HG03280 (cell line): ENCODE measurements around the gene MACROD2.
A peak's percentile ranks its signal among the peaks of the same experiment; 100 is the strongest.
"Not testable (repeated sequence)": the region's sequence is repeated elsewhere in the genome, so short reads cannot be mapped to it uniquely, and the experiment has no call there.

Source experiments
- ATAC-seq: cut with Tn5 transposase; IDR thresholded peaks from one replicate; pipeline ENCODE4 v1.9.1; 2021; ENCODE audit warnings: mild to moderate bottlenecking, moderate library complexity; ENCODE audit not compliant: unreplicated experiment

The MACROD2 gene

GRCh38 chr20:15185322-15185721, 1190.0 kb downstream of the MACROD2 start:
- ATAC-seq = no peak

GRCh38 chr20:15185913-15186312, 1190.6 kb downstream of the MACROD2 start:
- ATAC-seq = no peak

- ATAC-seq = no peak
Observed at GRCh38 chr20:15187612-15188011, 1192.3 kb downstream of the MACROD2 start.

- ATAC-seq = no peak
Observed at GRCh38 chr20:15188415-15188814, 1193.1 kb downstream of the MACROD2 start.

GRCh38 chr20:15191082-15191723, 1195.9 kb downstream of the MACROD2 start:
- no peak for ATAC-seq

GRCh38 chr20:15195378-15195777, 1200.1 kb downstream of the MACROD2 start:
- ATAC-seq = no peak

GRCh38 chr20:15196547-15197255, 1201.4 kb downstream of the MACROD2 start:
- ATAC-seq = no peak

GRCh38 chr20:15198017-15198416, 1202.7 kb downstream of the MACROD2 start:
- not testable (repeated sequence) for ATAC-seq

GRCh38 chr20:15199698-15200097, 1204.4 kb downstream of the MACROD2 start:
- peak; percentile 50 for ATAC-seq

GRCh38 chr20:15200147-15200565, 1204.8 kb downstream of the MACROD2 start:
- ATAC-seq = peak; percentile 44

- ATAC-seq = no peak
Observed at GRCh38 chr20:15201602-15202001, 1206.3 kb downstream of the MACROD2 start.

GRCh38 chr20:15204234-15204633, 1208.9 kb downstream of the MACROD2 start:
- ATAC-seq = no peak

- no peak for ATAC-seq
Observed at GRCh38 chr20:15205028-15205427, 1209.7 kb downstream of the MACROD2 start.

GRCh38 chr20:15205719-15206118, 1210.4 kb downstream of the MACROD2 start:
- ATAC-seq = no peak

- ATAC-seq = no peak
Observed at GRCh38 chr20:15209537-15209936, 1214.2 kb downstream of the MACROD2 start.

- no peak for ATAC-seq
Observed at GRCh38 chr20:15214051-15214450, 1218.7 kb downstream of the MACROD2 start.

- ATAC-seq = no peak
Observed at GRCh38 chr20:15220009-15220656, 1224.8 kb downstream of the MACROD2 start.

GRCh38 chr20:15220778-15221565, 1225.7 kb downstream of the MACROD2 start:
- no peak for ATAC-seq

- ATAC-seq = no peak
Observed at GRCh38 chr20:15222502-15223330, 1227.4 kb downstream of the MACROD2 start.

- ATAC-seq = no peak
Observed at GRCh38 chr20:15224199-15224598, 1228.9 kb downstream of the MACROD2 start.
